GM19328 (cell line): ENCODE results near the gene CALCA.
"Not testable (repeated sequence)": the region's sequence is repeated elsewhere in the genome, so short reads cannot be mapped to it uniquely, and the experiment has no call there.

ENCODE experiments used
- ATAC-seq: cut with Tn5 transposase; IDR thresholded peaks from one replicate; pipeline ENCODE4 v1.9.1; 2021; ENCODE audit warnings: mild to moderate bottlenecking, moderate library complexity; ENCODE audit not compliant: unreplicated experiment

Gene CALCA

GRCh38 chr11:14971865-14972580 lies at the start of gene CALCA:
Gene CALCA, minus strand, starts transcription at chr11:14972351. Its CDS starts 1,159 bp downstream, at chr11:14971192.
- ATAC-seq, result no peak

DNA sequence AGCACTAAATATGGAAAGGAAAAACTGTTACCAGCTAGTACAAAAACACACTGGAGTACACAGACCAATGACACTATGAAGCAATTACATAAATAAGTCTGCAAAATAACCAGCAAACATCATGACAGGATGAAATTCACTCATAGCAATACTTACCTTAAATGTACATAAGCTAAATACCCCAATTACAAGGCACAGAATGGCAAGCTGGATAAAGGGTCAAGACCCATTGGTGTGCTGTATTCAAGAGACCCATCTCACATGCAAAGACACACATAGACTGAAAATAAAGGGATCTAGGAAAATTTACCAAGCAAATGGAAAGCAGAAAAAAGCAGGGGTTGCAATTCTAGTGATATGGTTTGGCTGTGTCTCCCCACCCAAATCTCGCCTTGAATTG lies 44.0 kb upstream of the CALCA start:
- ATAC-seq, result no peak

DNA sequence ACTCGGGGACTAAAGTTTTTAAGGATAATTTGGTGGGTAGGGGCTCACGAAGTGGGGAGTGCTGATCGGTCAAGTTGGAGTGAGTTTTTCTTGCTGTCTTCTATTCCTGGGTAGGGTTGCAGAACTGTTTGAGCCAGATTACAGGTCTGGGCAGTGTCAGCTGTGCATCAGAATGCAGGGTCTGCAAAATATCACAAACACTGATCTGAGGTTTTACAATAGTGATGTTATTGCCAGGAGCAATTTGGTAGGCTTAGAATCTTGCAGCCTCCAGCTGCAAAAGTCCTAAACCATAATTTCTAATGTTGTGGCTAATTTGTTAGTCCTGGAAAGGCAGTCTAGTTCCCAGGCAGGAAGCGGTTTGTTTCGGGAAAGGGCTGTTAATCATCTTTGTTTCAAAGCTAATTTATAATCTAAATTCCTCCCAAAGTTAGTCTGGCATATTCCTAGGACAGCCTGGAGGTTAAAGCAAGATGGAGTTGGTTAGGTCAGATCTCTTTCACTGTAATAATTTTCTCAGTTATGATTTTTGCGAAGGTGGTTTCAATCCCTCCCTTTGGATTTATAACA lies 39.7 kb upstream of the CALCA start:
- no peak for ATAC-seq

- ATAC-seq, result no peak
These were observed 38.7 kb upstream of the CALCA start for GRCh38 chr11:15010865-15011264.

- ATAC-seq, result no peak
These were observed 34.1 kb upstream of the CALCA start for GRCh38 chr11:15006139-15006759.

DNA sequence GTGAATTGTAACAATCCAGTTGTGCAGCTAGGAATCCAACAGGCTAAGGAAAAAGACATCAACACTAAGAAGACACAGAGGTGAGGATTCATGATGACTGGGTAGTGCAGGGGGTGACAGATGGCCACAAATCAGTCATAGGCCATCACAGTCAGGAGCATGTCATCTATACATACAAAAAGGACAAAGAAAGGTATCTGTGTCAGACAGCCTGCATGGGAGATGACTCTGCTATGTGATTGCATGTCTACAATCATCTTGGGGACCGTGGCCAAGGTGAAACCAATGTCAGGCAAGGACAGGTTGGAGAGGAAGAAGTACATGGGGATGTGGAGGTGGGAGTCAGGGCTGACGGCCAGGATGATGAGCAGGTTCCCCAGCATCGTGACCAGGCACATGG lies 16.0 kb upstream of the CALCA start:
- not testable (repeated sequence) for ATAC-seq

DNA sequence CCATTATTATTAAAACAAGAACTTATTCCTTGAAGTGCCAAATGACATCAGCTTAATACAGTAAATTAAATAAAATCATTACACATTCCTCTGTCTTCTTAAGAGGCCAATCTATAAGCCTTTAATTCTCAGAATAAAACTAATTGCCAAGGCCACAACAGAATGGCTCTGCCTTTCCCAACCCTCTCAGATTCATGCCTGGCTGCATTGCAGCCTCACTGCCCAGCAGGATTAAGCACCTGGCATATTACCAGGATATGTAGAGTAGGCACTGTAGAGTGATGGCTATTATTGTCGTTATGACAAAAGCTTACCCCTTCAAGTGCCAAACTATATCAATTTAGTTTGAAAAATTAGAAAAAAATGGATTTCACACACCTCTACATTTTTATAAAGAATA lies 9.4 kb upstream of the CALCA start:
- no peak for ATAC-seq

GRCh38 chr11:14980854-14981253 lies 8.7 kb upstream of the CALCA start:
- no peak for ATAC-seq

DNA sequence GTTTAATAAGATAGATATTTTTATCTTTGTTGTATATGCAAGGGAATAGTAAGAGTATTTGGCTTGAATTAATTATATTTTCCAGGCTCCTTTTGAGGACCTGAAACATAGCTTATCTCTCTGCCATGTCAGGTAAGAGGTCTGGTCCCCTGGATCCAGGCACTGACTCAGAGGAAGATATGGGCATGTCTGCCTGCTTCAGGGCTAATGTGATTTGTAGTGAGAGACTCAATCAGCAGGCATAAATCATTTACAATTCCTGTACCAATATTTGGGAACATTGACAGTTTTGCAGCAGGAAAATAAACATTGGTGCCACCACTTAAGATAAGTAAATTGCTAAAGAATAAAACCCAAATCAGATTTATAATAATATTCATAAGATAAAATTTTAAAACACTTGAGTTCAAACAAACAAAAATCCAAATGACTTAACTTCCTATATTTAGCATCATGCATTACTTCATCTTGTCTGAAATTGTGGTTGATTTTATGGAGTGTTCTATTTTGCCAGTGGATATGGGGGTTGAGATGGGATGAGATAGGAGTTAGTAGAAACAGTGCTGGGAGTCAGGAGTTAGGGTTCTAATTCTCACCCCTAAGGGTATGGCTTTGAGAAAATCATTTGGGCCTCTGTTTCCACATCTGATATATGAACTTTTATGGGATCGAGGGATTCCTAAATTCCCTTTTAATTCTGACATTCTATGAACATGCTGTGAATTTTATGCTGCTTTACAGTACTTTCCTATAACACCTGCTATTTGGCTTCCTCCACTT lies 5.1 kb upstream of the CALCA start:
- no peak for ATAC-seq

DNA sequence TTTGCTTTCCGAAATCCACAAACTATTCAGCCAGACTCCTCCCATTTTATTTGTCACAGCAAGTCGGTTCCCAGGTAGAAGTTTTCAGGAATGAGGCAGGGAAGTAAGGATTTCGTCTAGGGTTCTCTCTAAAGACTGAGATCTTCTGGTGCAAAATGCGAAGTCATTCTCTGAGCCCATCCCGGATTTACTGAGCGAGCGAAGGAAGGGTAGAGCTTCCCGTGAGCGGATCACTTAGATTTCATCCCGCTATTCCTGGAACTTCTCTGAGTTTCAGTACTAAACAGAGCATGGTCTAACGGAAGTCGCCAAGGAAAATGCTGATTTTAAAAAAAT lies 3.1 kb upstream of the CALCA start:
- no peak for ATAC-seq

DNA sequence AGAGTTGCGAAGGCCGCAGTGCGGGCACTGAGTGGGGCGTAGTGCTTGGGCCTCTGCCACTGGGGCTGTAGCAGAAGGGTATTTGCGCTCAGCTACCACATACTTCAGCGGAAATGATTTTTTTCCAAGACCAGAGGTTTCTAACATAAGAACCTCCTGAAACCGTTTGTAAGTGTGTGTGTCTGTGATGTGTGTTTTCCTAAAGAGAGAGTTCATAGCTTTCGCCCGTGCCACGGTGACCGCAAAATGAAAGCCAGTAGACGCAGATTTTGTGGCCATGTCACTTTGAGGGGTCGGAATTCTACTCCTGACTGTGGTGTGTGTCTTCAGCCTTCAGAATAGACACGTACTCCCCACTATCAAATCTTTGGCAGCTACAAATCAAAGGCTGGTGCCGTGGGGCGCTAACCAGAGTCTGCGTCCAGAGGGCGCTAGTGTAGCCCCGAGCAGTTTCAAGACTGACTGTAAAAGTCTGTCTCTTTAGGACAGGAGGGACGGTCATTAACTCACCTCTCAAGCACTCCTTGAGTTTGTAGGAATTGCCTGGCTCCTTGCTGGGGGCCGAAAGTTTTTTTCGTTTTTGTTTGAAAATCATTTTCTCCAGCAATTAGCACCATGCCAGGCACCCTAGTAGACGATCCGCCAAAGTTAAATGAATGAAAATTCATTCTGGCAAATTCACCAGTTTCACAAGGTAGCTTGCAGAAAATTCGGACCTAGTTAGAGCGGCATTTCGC lies 2.5 kb upstream of the CALCA start:
- no peak for ATAC-seq

DNA sequence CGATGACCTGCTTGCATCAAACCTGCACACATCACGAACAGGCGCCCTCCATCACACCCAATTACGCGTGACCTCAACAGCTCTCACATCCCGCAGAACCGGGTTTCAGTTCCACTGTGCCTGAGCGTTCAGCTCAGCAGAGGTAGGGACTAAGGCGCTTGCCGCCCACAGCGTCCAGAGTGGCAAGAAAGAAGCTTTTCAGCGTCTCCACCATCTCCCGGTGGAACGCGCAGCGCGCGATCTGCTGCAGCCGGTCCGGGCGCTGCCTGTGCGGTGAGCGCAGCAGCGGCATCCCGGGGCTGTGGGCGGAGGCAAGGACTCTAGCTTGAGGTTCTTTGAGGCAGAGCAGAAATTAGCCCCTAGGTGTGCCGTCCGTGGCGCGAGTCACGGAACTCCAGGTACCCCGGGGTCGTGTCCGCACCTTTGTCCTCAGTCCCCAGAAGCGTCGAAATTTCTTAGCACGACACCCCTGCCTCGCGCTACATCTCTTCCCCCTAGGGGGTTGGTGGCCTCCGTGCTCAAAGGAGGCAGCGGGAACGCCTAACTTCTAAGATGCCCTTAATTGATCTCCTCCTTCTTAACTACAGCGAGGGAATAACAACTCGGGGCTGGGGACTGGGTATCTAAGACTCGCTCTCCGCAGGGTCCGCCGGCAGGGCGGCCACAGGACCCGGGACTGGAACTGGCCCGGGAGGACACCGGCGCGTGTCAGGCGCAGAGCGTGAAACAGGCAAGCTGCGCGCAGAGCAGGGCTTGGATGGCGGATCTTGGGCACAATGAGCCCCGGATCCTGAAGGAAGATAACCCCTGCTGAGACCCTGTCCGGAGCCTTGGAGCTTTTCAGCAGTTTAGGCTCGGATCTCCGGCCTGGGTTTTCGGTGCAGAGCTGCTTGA lies 1.7 kb upstream of the CALCA start:
- no peak for ATAC-seq

- ATAC-seq, result no peak
These were observed 687 bp upstream of the CALCA start for GRCh38 chr11:14972581-14973495.

GRCh38 chr11:14969901-14970323 lies 2.2 kb downstream of the CALCA start:
- ATAC-seq, result no peak

DNA sequence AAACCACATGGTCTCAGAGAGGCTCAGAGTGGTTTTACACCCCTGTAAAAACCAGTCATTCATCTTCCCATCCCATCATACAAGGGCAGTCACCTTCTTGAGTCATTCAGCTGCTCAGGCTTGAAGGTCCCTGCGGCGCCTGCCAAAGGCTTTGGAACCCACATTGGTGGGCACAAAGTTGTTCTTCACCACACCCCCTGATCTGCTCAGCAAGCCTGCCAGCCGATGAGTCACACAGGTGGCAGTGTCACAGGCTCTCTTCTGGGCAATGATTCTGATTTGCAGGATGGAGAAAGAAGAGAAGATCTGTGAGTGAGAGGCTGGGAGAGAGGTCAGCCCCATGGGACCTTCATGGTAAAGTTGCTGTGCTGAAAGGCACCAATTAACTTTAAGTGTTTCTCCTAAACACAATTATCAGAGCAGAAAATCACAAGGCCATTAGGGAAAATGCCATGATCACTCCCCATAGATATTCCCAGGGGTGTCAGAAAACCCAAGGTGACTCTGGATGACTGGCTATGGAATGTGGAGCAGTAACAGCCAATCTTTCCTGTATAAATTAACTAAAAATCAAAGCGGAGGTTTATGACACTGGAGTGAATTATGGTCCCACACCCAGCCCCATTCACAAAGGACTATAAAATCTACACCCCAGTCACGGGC lies 4.4 kb downstream of the CALCA start:
- no peak for ATAC-seq

DNA sequence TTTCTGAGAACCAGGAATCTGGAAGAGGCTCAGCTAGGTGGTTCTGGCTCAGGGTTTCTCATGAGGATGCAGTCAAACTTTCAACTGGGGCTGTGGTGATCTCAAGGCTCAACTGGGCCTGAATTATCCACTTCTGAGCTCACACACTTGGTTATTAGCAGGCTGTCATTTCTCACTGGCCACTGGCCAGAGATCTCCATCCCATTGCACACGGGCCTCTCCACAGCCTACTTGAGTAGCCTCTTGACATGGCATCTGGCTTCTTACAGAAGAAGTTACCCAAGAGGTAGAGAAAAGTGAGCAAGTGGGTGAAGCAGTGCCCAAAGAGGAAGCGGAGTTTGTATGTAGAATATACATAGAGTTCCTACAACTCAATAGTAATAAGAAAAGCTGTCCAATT lies 16.0 kb downstream of the CALCA start:
- no peak for ATAC-seq

DNA sequence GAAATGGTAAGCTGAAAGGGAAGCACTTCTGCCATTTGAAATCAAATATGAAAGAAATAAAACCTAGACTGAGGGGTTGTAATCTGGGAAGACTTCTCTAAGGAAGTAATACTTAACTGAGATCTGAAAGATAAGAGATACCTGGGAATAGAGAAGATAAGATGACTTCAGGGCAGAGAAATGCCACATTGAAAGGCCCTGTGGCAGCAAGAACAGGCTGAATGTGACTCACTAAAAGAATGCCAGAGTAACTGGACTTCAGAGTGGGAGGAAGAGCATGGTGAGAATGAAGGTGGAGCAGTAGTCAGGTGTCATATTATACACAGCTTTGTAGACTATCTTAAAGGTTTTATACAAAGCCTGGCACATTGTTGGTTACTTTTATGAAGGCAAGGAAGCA lies 17.6 kb downstream of the CALCA start:
- ATAC-seq, result no peak

DNA sequence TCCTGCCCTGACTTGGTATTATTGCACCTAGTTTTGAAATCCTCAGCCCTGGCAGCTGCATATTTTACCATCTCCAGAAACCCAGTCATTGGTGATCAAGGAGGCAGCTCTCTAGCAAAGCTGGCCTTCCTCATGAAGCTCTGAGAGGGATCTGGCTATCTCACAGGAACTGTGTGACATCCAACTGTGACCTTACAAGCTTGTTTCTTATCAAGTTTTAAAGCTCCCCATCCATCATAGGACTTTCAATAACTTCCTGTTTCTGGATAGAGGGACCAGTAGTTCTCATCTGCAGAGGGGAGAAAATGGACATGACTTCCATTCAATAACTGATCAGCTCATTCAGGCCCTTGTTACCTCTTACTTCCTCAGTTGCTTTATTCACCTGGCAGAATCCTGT lies 18.2 kb downstream of the CALCA start:
- ATAC-seq, result no peak
